ENCODE measurements around the gene TUBGCP2. TPM values are rescaled to one million over a fixed set of nuclear protein-coding genes. Genes with fewer than 3 reads are reported as not detected.
"Not testable (repeated sequence)": the region's sequence is repeated elsewhere in the genome, so short reads cannot be mapped to it uniquely, and the experiment has no call there.

The TUBGCP2 gene
- total RNA-seq, 2 donors from 2014 or later: 53.3 to 58.2 TPM

DNA sequence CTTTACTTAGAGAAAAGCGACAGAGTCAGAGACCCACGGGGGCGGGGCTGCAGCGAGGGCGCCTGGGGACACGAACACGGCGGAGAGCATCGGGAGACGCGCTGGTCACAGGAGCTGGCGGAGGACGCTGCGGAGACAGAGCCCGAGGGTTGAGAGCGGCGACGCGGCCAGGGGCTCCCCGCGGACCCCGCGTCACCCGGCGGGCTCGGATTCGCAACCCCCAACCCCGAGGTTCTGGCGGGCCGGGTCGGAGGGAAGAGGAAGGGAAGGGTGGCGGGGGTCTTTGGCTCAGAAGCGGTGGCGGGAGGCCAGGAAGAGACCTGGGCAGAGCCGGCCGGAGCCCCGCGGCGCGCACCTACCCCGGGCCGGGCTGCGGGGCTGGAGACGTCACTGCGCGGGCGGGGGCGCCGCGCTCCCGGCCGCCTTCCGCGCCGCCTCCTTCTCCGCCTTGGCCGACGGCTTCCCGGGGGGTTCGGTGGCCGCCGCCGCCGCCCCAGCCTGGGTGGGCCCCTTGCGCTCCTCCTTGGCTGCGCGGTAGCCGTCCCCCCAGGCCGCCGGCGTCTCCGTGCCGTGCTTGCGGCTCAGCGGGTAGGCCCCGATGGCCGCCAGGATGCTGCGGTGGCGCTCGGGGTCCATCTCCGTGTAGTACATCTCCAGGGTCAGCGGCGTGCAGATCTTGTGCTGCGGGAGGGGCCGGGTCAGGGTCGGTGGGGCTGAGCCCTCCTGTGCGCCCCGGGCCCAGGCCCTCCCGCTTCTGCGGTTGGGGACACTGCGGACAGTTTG is 17.0 kb upstream of the TUBGCP2 start:
- Mint-ChIP-seq H3K9me3 (no peaks in the 10 kb centered on the region), H3K27me3 (peaks cover 23 to 28% of the 10 kb centered on the region in 2 donors), H3K4me1 (ENCODE audit: low read depth in 2 of 2) (peaks cover 4 to 8% of the 10 kb centered on the region in 2 donors), H3K36me3 (no peaks in the 10 kb centered on the region), H3K4me3 (peak overlapping the region; percentile 57), H3K27ac (no peak overlapping the region)
- DNase-seq (ENCODE audit: low spot score): no peak
- no peak for ATAC-seq

DNA sequence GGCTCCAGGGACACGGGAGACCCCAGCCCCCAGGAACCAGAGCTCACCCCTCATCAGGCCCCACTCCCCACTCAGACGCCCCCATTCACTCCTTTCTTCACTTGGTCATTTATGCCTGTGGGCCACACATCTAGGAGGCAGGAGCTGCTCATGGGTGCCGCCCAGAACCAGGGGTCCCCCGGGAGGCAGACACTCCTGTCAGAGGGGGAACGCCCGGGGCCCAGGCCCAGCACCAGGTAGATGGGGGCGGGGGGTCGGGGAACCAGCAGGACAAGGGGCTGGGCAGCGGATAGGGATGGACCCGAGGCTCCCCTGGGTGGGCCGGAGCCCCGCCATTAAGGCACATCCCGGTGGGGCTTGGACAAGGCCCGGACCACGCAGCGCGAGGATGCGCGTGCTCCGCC is 16.2 kb upstream of the TUBGCP2 start:
- Mint-ChIP-seq H3K4me3 (no peak overlapping the region), H3K27ac (no peak overlapping the region), H3K9me3 (no peaks in the 10 kb centered on the region), H3K36me3 (no peaks in the 10 kb centered on the region), H3K27me3 (peaks cover 26 to 31% of the 10 kb centered on the region in 2 donors), H3K4me1 (ENCODE audit: low read depth in 2 of 2) (peaks cover 2 to 6% of the 10 kb centered on the region in 2 donors)
- no peak for ATAC-seq
- no peak for DNase-seq (ENCODE audit: low spot score)

DNA sequence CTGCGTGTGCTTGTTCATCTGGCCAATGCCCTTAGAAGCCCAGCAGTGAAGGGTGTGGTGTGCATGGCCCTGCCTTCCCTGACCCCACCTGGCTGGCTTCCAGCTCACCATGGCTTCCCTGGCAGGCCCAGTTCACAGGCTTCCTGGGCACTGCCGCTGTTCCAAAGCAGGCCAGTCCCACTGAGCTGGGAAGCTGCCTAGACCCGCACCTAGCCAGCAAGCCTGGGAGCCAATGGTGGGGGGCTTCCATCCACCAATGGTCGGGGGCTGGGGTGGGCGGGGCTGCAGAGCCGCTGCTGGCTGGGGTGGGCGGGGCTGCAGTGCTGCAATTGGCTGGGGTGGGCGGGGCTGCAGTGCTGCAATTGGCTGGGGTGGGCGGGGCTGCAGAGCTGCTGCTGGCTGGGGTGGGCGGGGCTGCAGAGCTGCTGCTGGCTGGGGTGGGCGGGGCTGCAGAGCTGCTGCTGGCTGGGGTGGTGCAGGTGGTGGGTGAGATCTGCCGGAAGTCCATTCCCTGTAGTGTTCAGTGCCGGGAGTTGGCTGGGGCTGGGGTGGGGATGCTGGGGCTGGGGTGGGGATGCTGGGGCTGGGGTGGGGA is 15.6 kb upstream of the TUBGCP2 start:
- DNase-seq (ENCODE audit: low spot score): no peak
- Mint-ChIP-seq H3K4me3 (no peak overlapping the region), H3K27ac (no peak overlapping the region), H3K4me1 (ENCODE audit: low read depth in 2 of 2) (peaks cover 3 to 6% of the 10 kb centered on the region in 2 donors), H3K27me3 (peaks cover 26 to 29% of the 10 kb centered on the region in 2 donors), H3K36me3 (no peaks in the 10 kb centered on the region), H3K9me3 (no peaks in the 10 kb centered on the region)
- peak; percentile 65 to 78 for ATAC-seq

GRCh38 chr10:133322064-133322709 is 13.5 kb upstream of the TUBGCP2 start:
- not testable (repeated sequence) for H3K4me3 Mint-ChIP-seq; H3K4me1 Mint-ChIP-seq (ENCODE audit: low read depth in 2 of 2); H3K9me3 Mint-ChIP-seq; H3K36me3 Mint-ChIP-seq; ATAC-seq; DNase-seq (ENCODE audit: low spot score); H3K27ac Mint-ChIP-seq
- peaks cover 22 to 25% of the 10 kb centered on the region in 2 donors for H3K27me3 Mint-ChIP-seq

GRCh38 chr10:133320852-133321422 is 12.3 kb upstream of the TUBGCP2 start:
- H3K4me3 Mint-ChIP-seq; H3K27ac Mint-ChIP-seq; DNase-seq (ENCODE audit: low spot score); ATAC-seq; H3K36me3 Mint-ChIP-seq; H3K9me3 Mint-ChIP-seq; H3K4me1 Mint-ChIP-seq (ENCODE audit: low read depth in 2 of 2): not testable (repeated sequence)
- peaks cover 13 to 16% of the 10 kb centered on the region in 2 donors for H3K27me3 Mint-ChIP-seq

DNA sequence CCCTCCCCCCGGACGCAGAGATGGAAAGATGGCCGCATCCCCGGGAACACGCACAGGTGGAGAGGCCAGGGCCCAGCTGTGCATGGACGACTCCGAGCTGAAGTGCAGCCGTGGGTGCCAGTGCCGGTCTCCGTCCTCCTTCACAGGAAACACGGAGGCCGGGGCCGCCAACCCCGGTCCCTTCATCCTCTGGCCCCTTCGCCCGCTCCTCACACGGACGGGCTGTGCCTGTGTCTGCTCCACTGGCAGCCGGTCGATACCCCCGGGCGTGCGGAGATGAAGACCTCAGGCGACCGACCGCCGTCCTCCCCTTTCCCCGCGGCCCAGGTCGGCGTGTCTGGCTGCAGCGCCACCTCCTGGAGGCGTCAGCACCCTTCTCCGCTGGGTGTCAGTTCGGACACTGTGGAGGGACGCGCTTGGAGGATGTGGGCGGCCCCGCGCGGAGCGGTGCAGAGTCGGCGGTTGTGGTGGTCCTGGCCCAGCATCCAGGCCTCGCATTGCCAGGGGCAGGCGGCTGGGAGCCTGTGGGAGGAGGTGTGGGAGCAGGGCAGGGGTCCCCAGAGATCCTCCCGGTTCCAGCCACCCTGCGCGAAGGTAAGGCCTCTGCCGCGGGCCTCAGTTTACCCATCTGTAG is 9.9 kb upstream of the TUBGCP2 start:
- Mint-ChIP-seq H3K27me3 (peaks cover 10 to 16% of the 10 kb centered on the region in 2 donors), H3K4me3 (peak overlapping the region; percentile 63), H3K4me1 (ENCODE audit: low read depth in 2 of 2) (peaks cover 8 to 10% of the 10 kb centered on the region in 2 donors), H3K9me3 (no peaks in the 10 kb centered on the region), H3K27ac (no peak overlapping the region), H3K36me3 (no peaks in the 10 kb centered on the region)
- ATAC-seq: peak; percentile 96 to 97
- peak; percentile 85 for DNase-seq (ENCODE audit: low spot score)

- DNase-seq (ENCODE audit: low spot score): no peak
- H3K27ac Mint-ChIP-seq: no peak overlapping the region
- no peak overlapping the region for H3K4me3 Mint-ChIP-seq
- ATAC-seq: no peak
- H3K9me3 Mint-ChIP-seq: no peaks in the 10 kb centered on the region
- H3K4me1 Mint-ChIP-seq (ENCODE audit: low read depth in 2 of 2): peaks cover 8 to 10% of the 10 kb centered on the region in 2 donors
- H3K36me3 Mint-ChIP-seq: no peaks in the 10 kb centered on the region
- peaks cover 10 to 16% of the 10 kb centered on the region in 2 donors for H3K27me3 Mint-ChIP-seq
These were observed 8.1 kb upstream of the TUBGCP2 start for GRCh38 chr10:133316732-133317131.

DNA sequence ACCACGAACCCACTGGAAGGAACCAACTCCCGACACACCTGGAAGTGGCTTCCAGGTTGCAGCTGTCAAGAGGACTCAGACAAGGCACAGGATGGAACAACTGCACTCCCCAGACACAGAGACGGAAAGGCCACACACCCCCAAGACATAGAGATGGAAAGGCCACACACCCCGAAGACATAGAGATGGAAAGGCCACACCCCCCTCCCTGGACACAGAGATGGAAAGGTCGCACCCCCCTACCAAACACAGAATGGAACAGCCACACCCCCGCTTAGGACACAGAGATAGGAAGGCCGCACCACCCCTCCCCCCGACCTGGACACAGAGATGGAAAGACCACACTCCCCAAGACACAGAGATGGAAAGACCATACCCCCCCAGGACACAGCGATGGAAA is 7.6 kb upstream of the TUBGCP2 start:
- no peaks in the 10 kb centered on the region for H3K36me3 Mint-ChIP-seq
- H3K4me1 Mint-ChIP-seq (ENCODE audit: low read depth in 2 of 2): peaks cover 8 to 10% of the 10 kb centered on the region in 2 donors
- no peak overlapping the region for H3K27ac Mint-ChIP-seq
- H3K4me3 Mint-ChIP-seq: peak overlapping the region; percentile 34
- ATAC-seq (no peak), DNase-seq (ENCODE audit: low spot score) (no peak)
- H3K27me3 Mint-ChIP-seq: peaks cover 10 to 16% of the 10 kb centered on the region in 2 donors
- H3K9me3 Mint-ChIP-seq: no peaks in the 10 kb centered on the region

DNA sequence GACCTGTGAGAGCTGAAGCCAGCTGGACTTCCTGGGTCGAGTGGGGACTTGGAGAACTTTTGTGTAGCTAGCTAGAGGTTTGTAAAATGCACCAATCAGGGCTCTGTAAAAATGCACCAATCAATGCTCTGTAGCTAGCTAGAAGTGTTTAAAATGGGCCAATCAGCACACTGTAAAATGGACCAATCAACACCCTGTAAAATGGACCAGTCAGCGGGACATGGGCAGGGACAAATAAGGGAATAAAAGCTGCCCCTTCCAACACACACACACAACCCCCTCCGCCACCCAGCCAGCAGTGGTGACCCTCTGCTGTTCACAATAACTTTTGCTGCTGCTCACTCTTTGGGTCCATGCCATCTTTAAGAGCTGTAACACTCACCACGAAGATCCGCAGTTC is 7.2 kb upstream of the TUBGCP2 start:
- no peak for ATAC-seq
- peaks cover 8 to 10% of the 10 kb centered on the region in 2 donors for H3K4me1 Mint-ChIP-seq (ENCODE audit: low read depth in 2 of 2)
- no peak overlapping the region for H3K27ac Mint-ChIP-seq
- peak overlapping the region; percentile 34 for H3K4me3 Mint-ChIP-seq
- H3K9me3 Mint-ChIP-seq: no peaks in the 10 kb centered on the region
- DNase-seq (ENCODE audit: low spot score): no peak
- peaks cover 10 to 16% of the 10 kb centered on the region in 2 donors for H3K27me3 Mint-ChIP-seq
- H3K36me3 Mint-ChIP-seq: no peaks in the 10 kb centered on the region

GRCh38 chr10:133314911-133315310 is 6.2 kb upstream of the TUBGCP2 start:
- Mint-ChIP-seq H3K4me3 (no peak overlapping the region), H3K27me3 (peaks cover 6 to 10% of the 10 kb centered on the region in 2 donors), H3K36me3 (no peaks in the 10 kb centered on the region), H3K9me3 (no peaks in the 10 kb centered on the region), H3K4me1 (ENCODE audit: low read depth in 2 of 2) (peaks cover 8 to 10% of the 10 kb centered on the region in 2 donors), H3K27ac (no peak overlapping the region)
- ATAC-seq: no peak
- DNase-seq (ENCODE audit: low spot score): no peak

GRCh38 chr10:133313192-133313591 is 4.5 kb upstream of the TUBGCP2 start:
- no peak for ATAC-seq
- Mint-ChIP-seq H3K27me3 (no peaks in the 10 kb centered on the region), H3K36me3 (no peaks in the 10 kb centered on the region), H3K4me3 (no peak overlapping the region), H3K4me1 (ENCODE audit: low read depth in 2 of 2) (peaks cover 2 to 5% of the 10 kb centered on the region in 2 donors), H3K9me3 (no peaks in the 10 kb centered on the region), H3K27ac (no peak overlapping the region)
- DNase-seq (ENCODE audit: low spot score): no peak

GRCh38 chr10:133312769-133313145 is 4.1 kb upstream of the TUBGCP2 start:
- H3K9me3 Mint-ChIP-seq: no peaks in the 10 kb centered on the region
- H3K4me3 Mint-ChIP-seq: no peak overlapping the region
- no peaks in the 10 kb centered on the region for H3K36me3 Mint-ChIP-seq
- no peaks in the 10 kb centered on the region for H3K27me3 Mint-ChIP-seq
- no peak overlapping the region for H3K27ac Mint-ChIP-seq
- H3K4me1 Mint-ChIP-seq (ENCODE audit: low read depth in 2 of 2): peaks cover 6 to 9% of the 10 kb centered on the region in 2 donors
- DNase-seq (ENCODE audit: low spot score) (no peak), ATAC-seq (no peak)

- Mint-ChIP-seq H3K4me1 (ENCODE audit: low read depth in 2 of 2) (peaks cover 12 to 14% of the 10 kb centered on the region in 2 donors), H3K27ac (no peak overlapping the region)
These were observed 3.5 kb upstream of the TUBGCP2 start for GRCh38 chr10:133312016-133312768.

More at GRCh38 chr10:133312016-133312768, 3.5 kb upstream of the TUBGCP2 start:
- H3K4me3 Mint-ChIP-seq: no peak overlapping the region
- H3K9me3 Mint-ChIP-seq: no peaks in the 10 kb centered on the region
- H3K27me3 Mint-ChIP-seq: no peaks in the 10 kb centered on the region
- ATAC-seq (no peak), DNase-seq (ENCODE audit: low spot score) (no peak)
- H3K36me3 Mint-ChIP-seq: no peaks in the 10 kb centered on the region

All from natural killer cell treated with Interleukin-12 subunit alpha and Interleukin-12 subunit beta and Interleukin-15 and Interleukin-18, amount 100 ng/mL, for 72 hours (primary cell).